HG03095 (cell line): ENCODE data around the gene ACAP2.
"Not testable (repeated sequence)": the region's sequence is repeated elsewhere in the genome, so short reads cannot be mapped to it uniquely, and the experiment has no call there.

Source experiments
- ATAC-seq: cut with Tn5 transposase; IDR thresholded peaks from one replicate; pipeline ENCODE4 v1.9.1; 2021; ENCODE audit warnings: moderate library complexity; ENCODE audit not compliant: unreplicated experiment

The ACAP2 gene

GRCh38 chr3:195445885-195446284 lies 3.1 kb upstream of the ACAP2 start:
- no peak for ATAC-seq

DNA sequence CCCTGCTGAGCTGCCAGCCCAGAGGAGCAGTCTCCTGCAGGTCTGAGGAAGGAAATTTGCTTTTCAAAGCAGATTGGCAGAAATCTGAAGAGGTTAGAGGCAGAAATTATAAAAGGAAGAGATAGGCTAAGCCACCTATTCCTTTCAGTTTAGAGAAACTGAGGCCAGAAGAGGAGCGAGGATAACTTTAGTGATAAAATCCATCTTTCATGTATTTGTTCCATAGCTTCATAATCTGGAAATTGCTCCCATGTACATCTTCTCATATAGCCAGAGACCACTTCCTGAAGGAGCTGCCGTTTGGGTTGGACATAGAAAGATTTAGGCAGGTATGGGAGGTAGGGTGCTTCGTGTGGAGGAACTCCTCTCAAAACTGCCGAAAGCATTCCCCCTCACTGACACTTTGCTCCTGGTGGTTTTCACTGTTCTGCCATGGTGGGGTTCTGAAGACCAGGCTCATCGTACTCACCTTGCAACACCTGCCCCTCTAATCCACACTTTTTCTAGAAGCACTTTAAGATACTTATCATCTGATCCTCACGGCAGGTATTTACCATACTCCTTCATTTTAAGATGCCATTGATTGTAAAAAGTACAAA lies 670 bp upstream of the ACAP2 start:
- no peak for ATAC-seq

DNA sequence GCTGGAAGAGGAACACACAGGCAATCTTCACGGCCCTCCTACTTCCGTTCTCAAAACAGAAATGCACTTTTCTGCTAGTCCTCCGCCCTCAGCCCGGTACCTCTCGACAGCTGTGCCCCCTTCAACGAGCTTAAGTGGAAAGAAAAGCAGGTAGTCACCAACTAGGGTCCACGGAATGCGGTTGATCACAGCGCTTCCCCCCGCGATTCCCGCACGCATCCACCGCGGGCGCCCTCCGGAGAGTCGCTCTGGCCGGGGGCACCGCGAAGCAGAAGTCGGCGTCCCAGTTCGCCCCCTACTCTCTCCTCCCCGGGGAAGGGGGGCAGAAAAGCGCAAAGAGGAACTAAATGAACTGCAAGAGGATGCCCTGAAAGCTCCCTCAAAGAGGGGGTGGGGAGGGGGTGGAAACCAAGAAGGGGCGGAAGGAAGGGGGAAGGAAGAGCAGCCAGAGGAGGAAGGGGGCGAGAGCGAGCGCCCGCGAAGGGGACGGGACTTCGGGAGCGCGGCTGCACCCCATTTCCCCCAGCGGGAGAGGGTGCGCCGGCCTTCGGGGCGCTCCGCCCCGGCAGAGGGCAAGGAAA lies 738 bp downstream of the ACAP2 start:
- ATAC-seq: peak; percentile 0

DNA sequence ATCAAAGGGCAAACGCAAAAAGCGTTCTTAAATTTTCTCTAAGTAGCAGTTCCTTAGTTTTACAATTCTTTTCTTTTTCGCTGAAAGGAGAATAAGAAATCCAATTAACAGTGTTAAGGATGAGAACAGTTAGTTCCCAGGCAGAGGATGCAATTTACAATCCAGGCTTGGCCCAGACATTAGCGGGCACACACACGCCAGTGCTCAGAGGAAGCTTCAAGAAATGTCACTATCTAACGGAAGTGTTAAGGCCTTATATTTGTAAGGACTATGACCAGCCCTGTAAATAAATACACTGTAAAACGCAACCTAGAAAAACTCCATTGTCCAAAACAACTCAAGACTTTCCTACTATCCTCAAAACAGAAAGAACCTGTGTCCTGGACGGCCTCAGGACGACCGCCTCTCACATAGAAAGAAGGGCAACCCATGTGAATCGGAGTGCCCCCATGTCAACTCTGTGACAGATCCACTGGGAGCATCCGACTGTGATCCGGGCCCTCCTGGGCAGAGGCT lies 1.3 kb downstream of the ACAP2 start:
- ATAC-seq: no peak

DNA sequence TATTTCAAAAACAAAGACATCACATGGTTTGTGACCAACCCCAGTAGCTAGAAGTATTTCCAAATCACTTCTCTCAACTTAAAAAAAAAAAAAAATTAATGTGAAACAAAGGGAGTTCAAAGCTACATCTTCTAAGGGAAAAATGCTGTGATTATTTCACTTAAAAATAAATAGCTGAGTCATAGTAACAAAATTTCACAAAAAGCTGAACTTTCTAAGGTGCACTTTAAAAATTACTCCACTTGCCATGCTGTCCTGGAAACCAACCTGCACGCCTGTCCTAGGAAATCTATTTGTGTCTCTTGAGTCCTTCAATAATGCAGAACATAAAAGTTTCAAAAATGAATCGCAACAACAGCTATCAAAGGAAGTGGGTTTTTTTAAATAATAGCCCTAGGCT lies 1.8 kb downstream of the ACAP2 start:
- ATAC-seq: no peak

DNA sequence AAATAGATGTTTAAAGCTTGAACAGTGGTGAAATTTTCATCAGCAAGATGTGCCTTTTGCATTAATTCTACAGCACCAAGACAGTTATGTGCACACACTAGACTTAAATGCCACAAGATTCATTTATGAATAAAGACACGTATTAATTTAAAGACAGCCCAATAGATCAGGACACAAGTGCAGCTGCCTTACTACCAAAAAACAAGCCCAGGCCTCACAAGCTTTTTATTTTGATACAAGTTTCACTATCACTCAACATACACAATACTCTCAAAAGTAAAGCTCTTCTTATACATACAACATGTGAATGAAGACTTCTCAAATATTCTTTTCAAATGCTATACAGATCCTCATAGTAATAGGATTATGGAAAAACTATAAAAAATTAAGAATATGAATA lies 2.4 kb downstream of the ACAP2 start:
- no peak for ATAC-seq

GRCh38 chr3:195438371-195438770 lies 4.4 kb downstream of the ACAP2 start:
- no peak for ATAC-seq

- no peak for ATAC-seq
These were observed 17.0 kb downstream of the ACAP2 start for GRCh38 chr3:195425849-195426248.

- ATAC-seq: no peak
These were observed 19.0 kb downstream of the ACAP2 start for GRCh38 chr3:195423818-195424217.

GRCh38 chr3:195421400-195421799 lies 21.4 kb downstream of the ACAP2 start:
- no peak for ATAC-seq

- ATAC-seq: no peak
These were observed 26.0 kb downstream of the ACAP2 start for GRCh38 chr3:195416795-195417194.

- no peak for ATAC-seq
These were observed 31.0 kb downstream of the ACAP2 start for GRCh38 chr3:195411836-195412235.

DNA sequence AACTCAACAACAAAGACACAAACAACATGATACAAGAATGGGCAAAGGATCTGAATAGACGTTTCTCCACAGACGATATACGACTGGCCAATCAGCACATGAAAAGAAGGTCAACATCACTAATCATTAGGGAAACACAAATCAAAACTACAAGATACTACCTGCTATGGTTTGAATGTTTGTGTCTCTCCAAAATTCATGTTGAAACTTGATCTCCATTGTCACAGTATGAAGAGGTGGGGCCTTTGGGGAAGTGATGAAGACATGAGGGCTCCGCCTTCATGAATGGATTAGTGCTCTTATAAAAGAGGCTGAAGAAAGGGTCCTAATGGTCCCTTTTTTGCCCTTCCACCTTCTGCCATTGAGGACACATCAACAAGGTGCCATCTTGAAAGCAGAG lies 32.3 kb downstream of the ACAP2 start:
- ATAC-seq: no peak

DNA sequence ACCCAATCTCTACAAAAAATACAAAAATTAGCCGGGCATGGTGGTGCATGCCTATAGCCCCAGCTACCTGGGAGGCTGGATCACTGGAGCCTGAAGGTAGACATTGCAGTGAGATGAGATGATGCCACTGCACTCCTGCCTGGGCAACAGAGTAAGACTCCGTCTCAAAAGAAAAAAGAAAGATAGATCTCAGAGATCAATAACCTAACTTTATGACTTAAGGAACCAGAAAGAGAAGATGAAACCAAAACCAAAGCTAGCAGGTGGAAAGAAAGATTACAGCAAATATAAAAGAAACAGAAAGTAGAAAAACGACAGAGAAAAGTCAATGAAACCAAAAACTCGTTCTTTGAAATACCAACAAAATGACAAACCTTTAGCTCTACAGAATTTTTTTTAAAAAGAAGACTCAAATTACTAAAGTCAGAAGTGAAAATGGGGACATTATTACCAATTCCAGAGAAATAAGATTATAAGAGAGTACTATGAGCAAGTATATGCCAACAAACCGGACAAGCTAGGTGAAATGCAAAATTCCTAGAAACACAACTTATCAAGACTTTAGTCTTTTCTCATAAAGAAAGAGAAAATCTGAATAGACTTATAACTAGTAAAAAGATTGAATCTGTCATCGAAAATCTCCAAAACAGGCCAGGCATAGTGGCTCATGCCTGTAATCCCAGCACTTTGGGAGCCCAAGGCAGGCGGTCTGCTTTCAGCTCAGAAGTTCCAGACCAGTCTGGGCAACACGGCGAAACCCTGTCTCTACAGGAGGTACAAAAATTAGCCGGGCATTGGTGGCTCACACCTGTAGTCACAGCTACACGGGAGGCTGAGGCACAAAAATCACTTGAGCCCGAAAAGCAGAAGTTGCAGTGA lies 35.0 kb downstream of the ACAP2 start:
- no peak for ATAC-seq

GRCh38 chr3:195405651-195406050 lies 37.2 kb downstream of the ACAP2 start:
- no peak for ATAC-seq

GRCh38 chr3:195403841-195404408 lies 38.9 kb downstream of the ACAP2 start:
- no peak for ATAC-seq

DNA sequence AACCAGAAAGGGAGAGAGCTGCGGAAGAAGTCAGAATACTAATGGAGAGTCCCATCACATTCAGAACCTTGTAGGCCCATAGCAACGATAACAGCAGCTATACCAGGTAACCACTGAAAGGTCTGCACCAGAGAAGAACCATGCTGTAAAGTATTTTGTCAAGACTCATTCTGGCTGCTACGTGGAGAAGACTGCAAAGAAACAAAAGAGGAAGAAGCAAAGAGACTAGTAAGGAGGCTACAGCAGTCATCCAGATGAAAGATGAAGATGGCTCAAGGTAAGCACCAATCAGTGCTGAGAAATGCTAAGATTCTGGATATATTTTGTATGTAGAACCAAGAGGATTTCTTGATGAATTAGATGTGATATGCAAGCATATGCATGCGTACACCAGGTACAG lies 39.6 kb downstream of the ACAP2 start:
- no peak for ATAC-seq

DNA sequence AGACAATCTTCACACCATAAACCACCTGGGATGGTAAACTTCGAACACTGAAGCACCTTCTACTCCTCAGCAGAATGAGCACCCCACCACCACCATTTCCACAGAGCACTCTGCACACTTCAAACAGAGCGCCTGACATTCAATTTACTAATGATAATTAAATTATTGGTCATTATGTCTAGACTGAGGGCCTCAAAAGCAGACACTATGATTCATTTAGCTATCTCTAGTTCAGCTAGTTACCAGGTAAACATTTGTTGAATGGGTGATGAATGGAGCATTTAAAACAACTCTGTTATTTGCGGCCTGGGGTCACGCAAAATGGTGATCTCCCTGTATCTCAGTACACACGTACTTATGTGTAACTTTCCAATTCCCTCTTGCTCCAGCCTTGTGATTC lies 40.9 kb downstream of the ACAP2 start:
- ATAC-seq: no peak

DNA sequence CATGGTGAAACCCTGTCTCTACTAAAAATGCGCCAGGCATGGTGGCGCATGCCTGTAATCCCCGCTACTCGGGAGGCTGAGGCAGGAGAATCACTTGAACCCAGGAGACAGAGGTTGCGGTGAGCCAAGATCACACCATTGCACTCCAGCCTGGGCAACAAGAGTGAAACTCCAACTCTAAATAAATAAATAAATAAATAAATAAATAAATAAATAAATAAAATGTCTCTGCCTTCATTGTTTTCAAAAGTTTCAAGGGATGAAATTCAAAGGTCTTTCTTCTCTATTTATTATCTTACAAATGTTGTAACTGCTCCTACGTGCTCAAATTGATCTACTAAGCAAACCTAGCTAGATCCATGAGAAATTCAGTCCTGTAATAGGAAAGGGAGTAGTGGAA lies 44.4 kb downstream of the ACAP2 start:
- not testable (repeated sequence) for ATAC-seq

DNA sequence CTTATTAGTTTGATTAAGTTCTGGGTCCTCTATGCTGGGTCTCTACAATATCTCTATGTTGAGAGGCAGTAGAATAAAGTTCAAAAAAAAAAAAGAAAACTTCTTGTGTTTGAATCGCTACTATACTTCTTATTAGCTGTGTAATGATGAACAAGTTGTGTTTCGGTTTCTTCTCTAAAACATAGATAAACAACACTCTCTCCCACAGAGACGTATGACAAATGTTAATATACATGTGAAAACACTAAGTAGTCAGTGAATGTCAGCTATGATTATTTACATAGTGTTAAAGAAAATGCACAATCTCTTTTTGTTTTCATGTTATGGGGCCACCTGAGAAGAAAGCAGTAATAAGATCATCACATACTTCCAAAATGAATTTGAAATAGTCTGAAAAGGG lies 45.3 kb downstream of the ACAP2 start:
- ATAC-seq: peak; percentile 8

- ATAC-seq: no peak
These were observed 47.5 kb downstream of the ACAP2 start for GRCh38 chr3:195395208-195395816.
